ENCODE measurements around the gene KREMEN1. TPM values are rescaled to one million over a fixed set of nuclear protein-coding genes. Genes with fewer than 3 reads are reported as not detected.

Gene KREMEN1
- total RNA-seq, 2 donors from 2014 or later: 39.7 to 44.7 TPM

GRCh38 chr22:29209624-29209929, 136.7 kb downstream of the KREMEN1 start:
- Histone ChIP-seq H3K4me3 (no peak overlapping the region), H3K4me1 (peaks cover 0 to 12% of the 10 kb centered on the region in 2 donors), H3K36me3 (no peaks in the 10 kb centered on the region), H3K9me3 (no peaks in the 10 kb centered on the region), H3K27me3 (no peaks in the 10 kb centered on the region), H3K27ac (no peak overlapping the region)
- no peak for DNase-seq (ENCODE audit: low spot score)
- TF ChIP-seq CTCF (IDR thresholded peaks at IDR 0.05): no peak

GRCh38 chr22:29211066-29211465, 138.2 kb downstream of the KREMEN1 start:
- H3K27me3 ChIP-seq: no peaks in the 10 kb centered on the region
- no peak for DNase-seq (ENCODE audit: low spot score)
- peaks cover 0 to 7% of the 10 kb centered on the region in 2 donors for H3K4me1 ChIP-seq
- H3K27ac ChIP-seq: no peak overlapping the region
- no peak overlapping the region for H3K4me3 ChIP-seq
- no peaks in the 10 kb centered on the region for H3K36me3 ChIP-seq
- H3K9me3 ChIP-seq: no peaks in the 10 kb centered on the region
- TF ChIP-seq CTCF (IDR thresholded peaks at IDR 0.05): no peak

- Histone ChIP-seq H3K9me3 (no peaks in the 10 kb centered on the region), H3K27me3 (no peaks in the 10 kb centered on the region), H3K4me1 (peaks cover 0 to 3% of the 10 kb centered on the region in 2 donors), H3K27ac (no peak overlapping the region), H3K36me3 (no peaks in the 10 kb centered on the region), H3K4me3 (no peak overlapping the region)
- TF ChIP-seq CTCF (IDR thresholded peaks at IDR 0.05): no peak
- no peak for DNase-seq (ENCODE audit: low spot score)
These were observed 138.6 kb downstream of the KREMEN1 start for GRCh38 chr22:29211466-29211865.

GRCh38 chr22:29212743-29213142, 139.9 kb downstream of the KREMEN1 start:
- Histone ChIP-seq H3K36me3 (no peaks in the 10 kb centered on the region), H3K27ac (no peak overlapping the region), H3K27me3 (no peaks in the 10 kb centered on the region), H3K4me3 (no peak overlapping the region), H3K9me3 (no peaks in the 10 kb centered on the region), H3K4me1 (no peaks in the 10 kb centered on the region)
- DNase-seq (ENCODE audit: low spot score): no peak
- TF ChIP-seq CTCF (IDR thresholded peaks at IDR 0.05): no peak

GRCh38 chr22:29213493-29213892, 140.7 kb downstream of the KREMEN1 start:
- no peak for TF ChIP-seq CTCF (IDR thresholded peaks at IDR 0.05)
- Histone ChIP-seq H3K4me3 (no peak overlapping the region), H3K27me3 (no peaks in the 10 kb centered on the region), H3K9me3 (no peaks in the 10 kb centered on the region), H3K4me1 (no peaks in the 10 kb centered on the region), H3K27ac (no peak overlapping the region), H3K36me3 (no peaks in the 10 kb centered on the region)
- DNase-seq (ENCODE audit: low spot score): no peak

GRCh38 chr22:29214232-29214631, 141.4 kb downstream of the KREMEN1 start:
- no peak for DNase-seq (ENCODE audit: low spot score)
- no peak overlapping the region for H3K27ac ChIP-seq
- no peaks in the 10 kb centered on the region for H3K36me3 ChIP-seq
- no peaks in the 10 kb centered on the region for H3K9me3 ChIP-seq
- H3K4me1 ChIP-seq: no peaks in the 10 kb centered on the region
- no peaks in the 10 kb centered on the region for H3K27me3 ChIP-seq
- no peak for TF ChIP-seq CTCF (IDR thresholded peaks at IDR 0.05)
- H3K4me3 ChIP-seq: no peak overlapping the region

Measured in right atrium auricular region (tissue), 2 donors.